IMR-90 (cell line): ENCODE results near the gene CEP95. TPM values are rescaled to one million over a fixed set of nuclear protein-coding genes. Genes with fewer than 3 reads are reported as not detected.

ENCODE experiments used
- ATAC-seq: fragments of 200-7000 bp; cut with Tn5 transposase; 2 replicates; pipeline ENCODE4 v1.9.1; 2020; ENCODE audit warnings: low read depth, mild to moderate bottlenecking, moderate library complexity
- BruUV-seq: library from RNA; stranded (reverse); fragments of 400-500 nt; replicated peaks from 2 replicates; lab custom pipeline; 2021; lab: Mats Ljungman, UMichigan
- CTCF ChIA-PET: fragments of 300-600 bp; formaldehyde crosslinking; extraction: SDS; loops from one replicate; lab custom pipeline; 2021; ENCODE audit warnings: antibody characterized with exemption; lab: Yijun Ruan, JAX
- POLR2A ChIA-PET: fragments of 300-600 bp; sonication (Branson Sonifier 250); formaldehyde crosslinking; loops from one replicate; lab custom pipeline; 2022; ENCODE audit warnings: antibody characterized with exemption; ENCODE audit not compliant: unreplicated experiment; lab: Charles Lee
- DNase-seq: peaks from one replicate; pipeline ENCODE4 v3.0.0; 2013
- H2AFZ ChIP-seq: replicated peaks from 2 replicates; pipeline ENCODE3; 2013; ENCODE audit warnings: low read length, mild to moderate bottlenecking; ENCODE audit not compliant: poor library complexity
- H2AK5ac ChIP-seq: 2 replicates; pipeline ENCODE4 v1.6.1; 2013; ENCODE audit warnings: low read depth, low read length, inconsistent platforms
- H2AK9ac ChIP-seq: replicated peaks from 2 replicates; pipeline ENCODE3; 2013; ENCODE audit warnings: mild to moderate bottlenecking, low read depth, low read length, moderate library complexity; ENCODE audit not compliant: poor library complexity
- H2BK120ac ChIP-seq: 2 replicates; pipeline ENCODE4 v1.6.1; 2013; ENCODE audit warnings: low read depth, low read length, inconsistent platforms
- H2BK15ac ChIP-seq: 3 replicates; pipeline ENCODE4 v1.6.1; 2013; ENCODE audit warnings: low read depth, low read length, inconsistent platforms
- H2BK20ac ChIP-seq: 2 replicates; pipeline ENCODE4 v1.6.1; 2013; ENCODE audit warnings: low read depth, mild to moderate bottlenecking, inconsistent platforms, low read length, moderate library complexity
- H2BK5ac ChIP-seq: 2 replicates; pipeline ENCODE4 v1.6.1; 2013; ENCODE audit warnings: mild to moderate bottlenecking, low read depth, low read length, inconsistent platforms; ENCODE audit not compliant: poor library complexity, severe bottlenecking
- H3K14ac ChIP-seq: replicated peaks from 2 replicates; pipeline ENCODE4 v1.6.1; 2013; ENCODE audit warnings: low read depth, low read length, inconsistent platforms
- H3K18ac ChIP-seq: 2 replicates; pipeline ENCODE4 v1.6.1; 2013; ENCODE audit warnings: low read depth, low read length, control low read depth
- H3K23ac ChIP-seq: 2 replicates; pipeline ENCODE4 v1.6.1; 2013; ENCODE audit warnings: low read depth, low read length, inconsistent platforms
- H3K27ac ChIP-seq: 2 replicates; pipeline ENCODE4 v1.5.1; 2013; ENCODE audit warnings: mild to moderate bottlenecking, control low read depth, low read length; ENCODE audit not compliant: insufficient read depth
- H3K27me3 ChIP-seq: 2 replicates; pipeline ENCODE4 v1.6.1; 2013; ENCODE audit warnings: low read length; ENCODE audit not compliant: control insufficient read depth, insufficient read depth
- H3K36me3 ChIP-seq: 2 replicates; pipeline ENCODE4 v1.6.1; 2013; ENCODE audit warnings: low read length, mixed read lengths; ENCODE audit not compliant: control insufficient read depth, insufficient read depth
- H3K4ac ChIP-seq: 2 replicates; pipeline ENCODE4 v1.6.1; 2013; ENCODE audit warnings: low read depth, low read length, inconsistent platforms
- H3K4me1 ChIP-seq: 2 replicates; pipeline ENCODE4 v1.6.1; 2013; ENCODE audit warnings: low read length, mixed read lengths; ENCODE audit not compliant: control insufficient read depth, insufficient read depth
- H3K4me2 ChIP-seq: 2 replicates; pipeline ENCODE4 v1.6.1; 2013; ENCODE audit warnings: low read depth, mild to moderate bottlenecking, control low read depth, low read length, moderate library complexity
- H3K4me3 ChIP-seq: 2 replicates; pipeline ENCODE4 v1.5.1; 2013; ENCODE audit warnings: low read depth, mild to moderate bottlenecking, control low read depth, low read length, moderate library complexity; ENCODE audit not compliant: insufficient read depth
- H3K56ac ChIP-seq: 2 replicates; pipeline ENCODE4 v1.6.1; 2013; ENCODE audit warnings: low read length, inconsistent platforms; ENCODE audit not compliant: insufficient read depth; ENCODE audit errors: extremely low read depth
- H3K79me1 ChIP-seq, 2 experiments: 2 replicates each; pipeline ENCODE4 v1.6.1; 2013; ENCODE audit warnings: low read length in 2 of 2, inconsistent platforms in 1 of 2, low read depth in 1 of 2
- H3K9ac ChIP-seq: 2 replicates; pipeline ENCODE4 v1.6.1; 2013; ENCODE audit warnings: low read depth, low read length, control low read depth
- H3K9me1 ChIP-seq: 2 replicates; pipeline ENCODE4 v1.6.1; 2013; ENCODE audit warnings: low read length, inconsistent platforms; ENCODE audit not compliant: insufficient read depth
- H3K9me3 ChIP-seq: 2 replicates; pipeline ENCODE4 v1.6.1; 2013; ENCODE audit warnings: low read length; ENCODE audit not compliant: control insufficient read depth, insufficient read depth
- H4K20me1 ChIP-seq: 2 replicates; pipeline ENCODE4 v1.6.1; 2013; ENCODE audit warnings: low read length, inconsistent platforms; ENCODE audit not compliant: insufficient read depth
- H4K5ac ChIP-seq: 2 replicates; pipeline ENCODE4 v1.6.1; 2013; ENCODE audit warnings: mild to moderate bottlenecking, low read depth, low read length, control low read depth
- H4K8ac ChIP-seq, 2 experiments: 2 replicates each; pipeline ENCODE4 v1.6.1; 2013; ENCODE audit warnings: low read depth in 2 of 2, low read length in 2 of 2, control low read depth in 1 of 2, inconsistent platforms in 1 of 2
- H4K91ac ChIP-seq: 2 replicates; pipeline ENCODE4 v1.6.1; 2013; ENCODE audit warnings: low read depth, low read length, inconsistent platforms; ENCODE audit not compliant: insufficient read depth
- BHLHE40 ChIP-seq: fragments of 150-350 bp; IDR thresholded peaks from 2 replicates; pipeline ENCODE4 v1.6.1; 2016; ENCODE audit warnings: mild to moderate bottlenecking, low read depth, low read length
- CEBPB ChIP-seq: IDR thresholded peaks from 2 replicates; pipeline ENCODE4 v1.6.1; 2012; ENCODE audit warnings: low read depth, low read length, improper control_type of control experiment
- MAFK ChIP-seq: IDR thresholded peaks from 2 replicates; pipeline ENCODE4 v1.6.1; 2012; ENCODE audit warnings: low read depth, low read length, improper control_type of control experiment
- MAZ ChIP-seq: IDR thresholded peaks from 2 replicates; pipeline ENCODE4 v1.6.1; 2012; ENCODE audit warnings: low read depth, mild to moderate bottlenecking, low read length, improper control_type of control experiment, moderate library complexity, borderline replicate concordance
- MXI1 ChIP-seq: IDR thresholded peaks from 2 replicates; pipeline ENCODE4 v1.6.1; 2012; ENCODE audit warnings: low read depth, mild to moderate bottlenecking, low read length, moderate library complexity, borderline replicate concordance
- NFE2L2 ChIP-seq: fragments of 150-350 bp; IDR thresholded peaks from 2 replicates; pipeline ENCODE4 v1.6.1; 2016; ENCODE audit warnings: low read depth, mild to moderate bottlenecking, low read length
- RCOR1 ChIP-seq: IDR thresholded peaks from 2 replicates; pipeline ENCODE4 v1.6.1; 2012; ENCODE audit warnings: mild to moderate bottlenecking, low read length, improper control_type of control experiment; ENCODE audit not compliant: insufficient replicate concordance
- RFX5 ChIP-seq: IDR thresholded peaks from 2 replicates; pipeline ENCODE4 v1.8.0; 2012; ENCODE audit warnings: low read depth, mild to moderate bottlenecking, low read length, moderate library complexity
- SMC3 ChIP-seq: fragments of 150-350 bp; IDR thresholded peaks from 2 replicates; pipeline ENCODE4 v1.6.1; 2016; ENCODE audit warnings: low read depth, mild to moderate bottlenecking, antibody characterized with exemption, low read length, moderate library complexity
- WGBS, 2 experiments: methylation state at CpG; one replicate each; pipeline versions ENCODE4 v1.1.5 to v1.1.7; 2013; ENCODE audit warnings: missing lambda C conversion rate in 2 of 2; ENCODE audit not compliant: insufficient read length in 1 of 2; ENCODE audit errors: extremely low coverage in 2 of 2; 5-methylcytosine and 5-hydroxymethylcytosine counted together
- dilution Hi-C: fragments of 300-500 bp; cut with HindIII; formaldehyde crosslinking; loops from one replicate; pipeline ENCODE4 v1.14.3; 2018; ENCODE audit warnings: low sequenced_read_pairs; ENCODE audit not compliant: unreplicated experiment
- in situ Hi-C: fragments of 300-500 bp; cut with MboI; formaldehyde crosslinking; loops from 3 replicates; pipeline ENCODE4 v1.14.3; 2019; ENCODE audit warnings: low sequenced_read_pairs, inconsistent platforms, mixed read lengths
- intact Hi-C: fragments of 100-400 bp; cut with micrococcal nuclease; formaldehyde crosslinking; loops from 2 replicates; pipeline ENCODE4 v1.10.0; 2022
- polyA plus RNA-seq, 3 experiments: library from polyadenylated mRNA; depleted of rRNA; stranded (reverse); fragments of >200 nt; gene quantifications; 2 replicates each; pipeline ENCODE4 v1.2.3, GENCODE V29; 2012; ENCODE audit warnings: low replicate concordance in 1 of 3
- total RNA-seq: library from RNA; depleted of rRNA; stranded (reverse); fragments of >200 nt; gene quantifications from 2 replicates; pipeline ENCODE4 v1.2.3, GENCODE V29; 2012
- TF ChIP-seq, protein P1 (sequence below): conservative IDR thresholded peaks from 2 replicates; pipeline ENCODE4 v1.5.1; 2012; ENCODE audit warnings: mild to moderate bottlenecking, low read depth, low read length, improper control_type of control experiment
- TF ChIP-seq, protein P2 (sequence below): fragments of 150-350 bp; IDR thresholded peaks from 2 replicates; pipeline ENCODE4 v1.6.1; 2017; ENCODE audit warnings: mild to moderate bottlenecking, antibody characterized with exemption, low read length, low read depth

CEP95 gene
- total and polyA plus RNA-seq, 2 of the 4 experiments (the other 2 are of a cell fraction), result 6.1 to 13.6 TPM

DNA sequence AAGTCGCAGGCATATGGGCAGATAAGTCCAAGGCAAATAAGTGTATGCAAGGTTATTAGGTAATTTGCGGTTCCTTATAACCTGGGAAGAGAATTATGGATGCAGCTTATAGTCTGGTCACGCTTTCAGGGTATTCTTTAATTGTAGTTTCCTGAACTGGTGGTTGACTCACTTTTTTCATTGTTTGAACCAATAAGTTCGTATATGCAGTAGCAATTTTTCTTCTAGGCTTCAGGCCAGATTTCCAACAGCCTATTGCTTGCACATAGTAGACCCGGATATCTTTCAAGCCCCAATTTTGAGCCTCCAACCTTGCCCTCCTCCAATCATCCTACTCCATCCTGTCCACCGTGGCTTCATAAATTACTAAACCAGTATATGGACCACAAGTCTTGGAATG, 12.8 kb downstream of the CEP95 start:
- Histone ChIP-seq H3K9me3 (no peaks in the 10 kb centered on the region), H3K9me1 (no peaks in the 10 kb centered on the region), H3K4me2 (no peak overlapping the region), H2AFZ (no peak overlapping the region), H3K79me1 (peaks cover 10 to 18% of the 10 kb centered on the region in 2 experiments), H3K18ac (no peak overlapping the region), H3K56ac (no peak overlapping the region), H2AK9ac (no peak overlapping the region), H2BK20ac (no peak overlapping the region), H4K8ac (no peak overlapping the region), H3K14ac (no peak overlapping the region), H3K4me1 (no peaks in the 10 kb centered on the region), H3K4me3 (no peak overlapping the region), H2AK5ac (no peak overlapping the region), H2BK120ac (no peak overlapping the region), H3K4ac (no peak overlapping the region), H4K91ac (no peak overlapping the region), H4K20me1 (peaks cover 3% of the 10 kb centered on the region; the same call in 1 of the 2 replicates), H3K27me3 (no peaks in the 10 kb centered on the region), H3K36me3 (peaks cover 35% of the 10 kb centered on the region), H2BK15ac (no peak overlapping the region), H3K9ac (no peak overlapping the region), H3K23ac (no peak overlapping the region), H2BK5ac (no peak overlapping the region), H4K5ac (no peak overlapping the region), H3K27ac (no peak overlapping the region)
- intact Hi-C loops (no loop called here), in situ Hi-C loops (no loop called here), dilution Hi-C loops (no loop called here)
- POLR2A ChIA-PET, result no interaction called here
- no peak for DNase-seq
- no peak for TF ChIP-seq MXI1
- TF ChIP-seq RCOR1, result no peak
- TF ChIP-seq, protein P1, sequence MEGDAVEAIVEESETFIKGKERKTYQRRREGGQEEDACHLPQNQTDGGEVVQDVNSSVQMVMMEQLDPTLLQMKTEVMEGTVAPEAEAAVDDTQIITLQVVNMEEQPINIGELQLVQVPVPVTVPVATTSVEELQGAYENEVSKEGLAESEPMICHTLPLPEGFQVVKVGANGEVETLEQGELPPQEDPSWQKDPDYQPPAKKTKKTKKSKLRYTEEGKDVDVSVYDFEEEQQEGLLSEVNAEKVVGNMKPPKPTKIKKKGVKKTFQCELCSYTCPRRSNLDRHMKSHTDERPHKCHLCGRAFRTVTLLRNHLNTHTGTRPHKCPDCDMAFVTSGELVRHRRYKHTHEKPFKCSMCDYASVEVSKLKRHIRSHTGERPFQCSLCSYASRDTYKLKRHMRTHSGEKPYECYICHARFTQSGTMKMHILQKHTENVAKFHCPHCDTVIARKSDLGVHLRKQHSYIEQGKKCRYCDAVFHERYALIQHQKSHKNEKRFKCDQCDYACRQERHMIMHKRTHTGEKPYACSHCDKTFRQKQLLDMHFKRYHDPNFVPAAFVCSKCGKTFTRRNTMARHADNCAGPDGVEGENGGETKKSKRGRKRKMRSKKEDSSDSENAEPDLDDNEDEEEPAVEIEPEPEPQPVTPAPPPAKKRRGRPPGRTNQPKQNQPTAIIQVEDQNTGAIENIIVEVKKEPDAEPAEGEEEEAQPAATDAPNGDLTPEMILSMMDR, result no peak
- no peak for TF ChIP-seq MAZ
- no peak for TF ChIP-seq NFE2L2
- no peak for TF ChIP-seq RFX5
- TF ChIP-seq SMC3, result no peak
- TF ChIP-seq MAFK, result no peak
- TF ChIP-seq, protein P2, sequence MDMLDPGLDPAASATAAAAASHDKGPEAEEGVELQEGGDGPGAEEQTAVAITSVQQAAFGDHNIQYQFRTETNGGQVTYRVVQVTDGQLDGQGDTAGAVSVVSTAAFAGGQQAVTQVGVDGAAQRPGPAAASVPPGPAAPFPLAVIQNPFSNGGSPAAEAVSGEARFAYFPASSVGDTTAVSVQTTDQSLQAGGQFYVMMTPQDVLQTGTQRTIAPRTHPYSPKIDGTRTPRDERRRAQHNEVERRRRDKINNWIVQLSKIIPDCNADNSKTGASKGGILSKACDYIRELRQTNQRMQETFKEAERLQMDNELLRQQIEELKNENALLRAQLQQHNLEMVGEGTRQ, result no peak
- TF ChIP-seq BHLHE40, result no peak
- TF ChIP-seq CEBPB, result no peak
- 100% methylated on average over 1 of the region's 6 CpGs; no CpG with 5 or more reads in 1 of the 2 experiments for WGBS, 2 experiments
- CTCF ChIA-PET, result interaction anchor here (0.6 kb wide), 1 partner anchor 129 kb away, joined by 4 read pairs; no protein-coding TSS in a partner anchor
- no TSS peak for BruUV-seq
- no peak for ATAC-seq
